NCI-H2107 (cell line): Measurements from ENCODE around the gene PIRT.

Source experiments
- DNase-seq: peaks from one replicate; lab custom pipeline; 2025; lab: John Stamatoyannopoulos, UW

Gene PIRT

GRCh38 chr17:10821054-10821453 lies 16.8 kb downstream of the PIRT start:
- no peak for DNase-seq

DNA sequence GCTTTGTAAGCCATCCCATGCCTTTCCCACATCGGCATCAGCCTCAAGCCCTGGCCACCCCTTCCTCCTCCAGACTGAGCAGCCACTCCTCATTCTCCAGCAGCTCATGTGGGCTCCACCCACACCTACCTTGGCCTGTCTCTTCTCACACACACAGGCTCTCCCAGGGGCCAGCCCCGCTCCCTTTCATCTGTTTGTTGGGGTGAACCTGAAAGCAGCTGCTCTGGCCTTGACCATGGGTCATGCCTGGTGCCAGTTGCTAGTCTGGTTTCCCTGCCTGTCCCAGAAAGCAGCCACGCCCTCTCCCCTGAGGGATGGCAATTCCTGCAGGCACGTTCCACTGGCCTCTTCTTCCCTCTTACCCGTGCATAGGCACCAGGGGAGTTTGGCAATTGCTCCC lies 22.6 kb downstream of the PIRT start:
- no peak for DNase-seq

- no peak for DNase-seq
These were observed 23.8 kb downstream of the PIRT start for GRCh38 chr17:10814075-10814474.

DNA sequence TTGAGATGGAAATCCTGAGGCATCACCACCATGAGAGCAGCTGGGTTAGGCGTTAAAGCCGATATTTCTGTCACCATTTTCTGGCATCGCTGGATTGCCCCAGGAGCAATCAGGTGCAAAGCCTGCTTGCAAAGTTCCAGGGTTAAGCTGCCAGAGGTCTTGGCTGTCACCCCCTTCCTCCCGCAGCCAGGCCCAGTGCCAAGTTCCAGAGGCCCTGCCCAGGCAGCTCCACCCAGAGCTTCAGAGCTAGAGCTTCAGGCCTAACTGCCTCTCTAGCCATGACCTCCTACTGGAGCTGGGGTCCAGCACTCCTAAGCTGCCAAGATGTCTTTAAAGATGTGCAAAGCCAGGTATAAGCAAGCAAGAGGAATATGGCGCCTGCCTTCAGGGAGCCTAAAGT lies 25.2 kb downstream of the PIRT start:
- DNase-seq, result no peak

GRCh38 chr17:10809605-10810004 lies 28.3 kb downstream of the PIRT start:
- no peak for DNase-seq

GRCh38 chr17:10807704-10808128 lies 30.2 kb downstream of the PIRT start:
- no peak for DNase-seq

DNA sequence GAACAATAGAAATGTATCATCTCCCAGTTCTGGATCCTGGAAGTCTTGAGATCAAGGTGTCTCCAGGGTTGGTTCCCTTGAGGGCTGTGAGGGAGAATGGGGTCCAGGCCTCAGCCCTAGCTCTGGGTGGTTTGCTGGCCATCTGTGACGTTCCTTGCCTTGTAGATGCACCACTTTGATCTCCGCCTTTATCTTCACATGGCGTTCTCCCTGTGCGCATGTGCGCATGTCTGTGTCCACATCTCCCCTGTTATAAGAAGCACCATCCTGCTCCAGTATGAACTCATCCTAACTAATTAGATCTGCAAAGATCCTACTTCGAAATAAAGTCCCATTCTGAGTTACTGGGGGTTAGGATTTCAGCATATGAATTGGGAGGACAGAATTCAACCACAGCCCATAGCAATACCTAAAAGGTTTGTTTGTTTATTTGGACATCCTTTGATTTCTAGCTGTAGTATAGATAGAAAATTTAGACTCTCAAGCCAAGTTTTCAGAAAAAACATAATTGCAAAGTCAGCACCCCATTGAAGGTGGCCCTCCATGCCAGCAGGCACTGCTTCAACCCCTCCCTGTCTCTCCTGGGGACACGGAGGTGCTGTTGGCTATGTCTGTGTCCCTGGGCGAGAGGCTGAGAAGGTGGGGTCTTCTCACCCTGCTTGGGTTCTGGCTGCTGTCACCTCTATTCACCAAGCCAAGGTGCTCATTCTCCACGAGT lies 31.2 kb downstream of the PIRT start:
- no peak for DNase-seq

DNA sequence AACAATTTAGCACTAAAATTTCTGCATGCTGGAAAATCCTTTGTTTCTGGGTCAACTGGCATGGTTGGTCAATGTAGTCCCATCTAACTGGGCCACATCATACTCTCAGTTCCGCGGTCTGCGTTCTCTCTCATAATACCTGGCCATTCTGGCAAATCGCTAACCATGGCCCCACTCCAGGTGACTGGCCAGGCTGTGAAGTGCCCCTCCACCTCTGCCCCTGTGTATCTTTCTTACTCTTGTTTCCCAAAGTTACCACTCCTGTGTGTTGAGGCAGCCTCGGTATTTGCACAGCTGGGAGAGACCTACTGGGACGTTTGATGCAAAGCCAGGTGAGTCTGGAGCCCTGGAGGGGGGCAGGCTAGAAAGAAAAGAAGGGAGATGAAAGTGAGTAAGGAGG lies 32.0 kb downstream of the PIRT start:
- no peak for DNase-seq

DNA sequence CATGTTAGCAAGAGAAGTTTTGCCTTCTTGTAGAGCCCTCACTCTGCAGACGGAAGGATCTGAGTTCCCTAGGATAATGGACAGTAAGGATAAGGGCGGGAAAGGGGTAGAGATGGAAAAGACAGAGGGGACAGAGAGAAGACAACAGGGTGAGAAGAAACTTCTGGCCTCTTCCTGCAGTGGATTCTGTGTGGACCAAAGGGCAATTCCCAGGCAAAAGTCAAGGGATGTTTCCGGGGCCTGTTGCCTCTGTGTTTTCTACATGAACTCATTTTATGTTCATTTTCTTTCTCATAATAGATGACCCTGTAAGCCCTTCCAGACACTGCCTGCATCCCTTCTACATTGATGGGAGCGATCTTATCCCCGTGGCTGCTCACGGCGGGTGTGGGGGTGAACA lies 33.3 kb downstream of the PIRT start:
- DNase-seq, result no peak

DNA sequence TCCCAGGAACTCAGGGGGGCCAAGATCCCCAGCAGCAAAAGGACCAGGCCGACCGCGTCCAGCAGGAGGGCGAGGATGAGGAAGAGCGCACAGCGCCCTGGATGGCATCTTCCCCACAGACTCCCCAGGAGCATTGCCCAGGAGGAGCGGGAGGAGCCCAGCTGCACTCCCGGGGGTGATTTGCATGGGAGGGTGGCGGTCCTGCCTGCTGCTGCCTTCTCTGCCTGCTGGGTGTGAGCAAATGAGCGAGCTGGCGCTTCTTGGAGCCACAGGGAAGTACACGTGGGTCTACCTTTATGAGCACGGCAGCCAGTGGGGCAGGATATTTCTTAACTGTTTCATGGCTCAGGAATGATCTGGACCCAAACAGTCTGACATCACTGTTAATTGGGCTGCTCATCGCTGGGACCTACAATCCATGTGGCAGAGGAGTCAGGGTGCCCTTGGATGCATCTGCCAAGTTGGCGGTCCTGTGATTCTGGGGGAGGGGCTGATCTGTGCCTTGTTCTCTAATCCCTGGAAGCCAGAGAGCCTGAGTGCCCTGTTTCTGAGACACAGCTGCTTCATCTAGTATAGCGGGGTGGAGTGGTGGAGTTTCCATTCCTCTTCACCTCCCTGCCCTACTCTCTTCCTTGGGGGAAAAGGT lies 33.9 kb downstream of the PIRT start, which contains the start of gene TMEM238L:
TSS of gene TMEM238L (minus strand) at position 270 of the 646 bp plus-strand sequence. CDS start at position 134, 136 bp downstream.
- no peak for DNase-seq

GRCh38 chr17:10803350-10803749 lies 34.5 kb downstream of the PIRT start:
- DNase-seq, result no peak

- DNase-seq, result no peak
These were observed 35.2 kb downstream of the PIRT start for GRCh38 chr17:10802496-10803284.

- no peak for DNase-seq
These were observed 38.5 kb downstream of the PIRT start for GRCh38 chr17:10799407-10799806.

DNA sequence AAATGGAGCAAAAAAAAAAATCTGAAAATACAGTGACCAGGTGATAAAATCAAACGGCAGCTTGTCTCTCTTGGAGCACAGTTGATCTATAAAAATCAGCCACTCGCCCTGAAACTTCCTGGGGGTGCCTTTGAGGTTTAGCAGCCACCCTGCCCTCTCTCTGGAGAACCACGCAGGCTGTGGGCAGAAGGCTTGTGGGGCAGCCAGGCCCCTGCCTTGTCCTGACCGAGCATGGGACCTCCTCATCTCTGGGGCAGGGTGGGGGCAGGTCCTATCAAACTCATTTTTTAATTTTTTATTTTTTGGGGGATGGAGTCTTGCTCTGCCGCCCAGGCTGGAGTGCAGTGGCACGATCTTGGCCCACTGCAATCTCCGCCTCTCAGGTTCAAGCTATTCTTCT lies 39.0 kb downstream of the PIRT start:
- no peak for DNase-seq

DNA sequence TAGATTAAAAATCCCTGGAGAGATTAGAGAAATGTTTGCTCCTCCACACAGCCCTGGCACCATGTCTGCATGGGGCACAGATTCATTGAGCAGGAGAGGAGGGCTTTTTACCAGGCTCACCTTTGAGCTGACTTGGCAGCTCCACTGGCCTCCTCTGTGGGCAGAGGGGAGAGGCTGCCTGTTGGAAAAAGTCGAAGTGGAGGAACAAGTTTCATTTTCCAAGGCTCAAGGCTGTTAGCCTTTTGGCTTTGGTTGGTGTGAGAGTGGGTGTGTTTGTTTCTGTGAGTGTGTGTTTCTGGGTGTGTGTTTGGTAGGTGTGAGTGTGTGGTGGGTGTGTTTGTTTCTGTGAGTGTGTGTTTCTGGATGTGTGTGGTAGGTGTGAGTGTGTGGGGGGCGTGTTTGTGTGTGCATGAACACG lies 39.5 kb downstream of the PIRT start:
- no peak for DNase-seq

DNA sequence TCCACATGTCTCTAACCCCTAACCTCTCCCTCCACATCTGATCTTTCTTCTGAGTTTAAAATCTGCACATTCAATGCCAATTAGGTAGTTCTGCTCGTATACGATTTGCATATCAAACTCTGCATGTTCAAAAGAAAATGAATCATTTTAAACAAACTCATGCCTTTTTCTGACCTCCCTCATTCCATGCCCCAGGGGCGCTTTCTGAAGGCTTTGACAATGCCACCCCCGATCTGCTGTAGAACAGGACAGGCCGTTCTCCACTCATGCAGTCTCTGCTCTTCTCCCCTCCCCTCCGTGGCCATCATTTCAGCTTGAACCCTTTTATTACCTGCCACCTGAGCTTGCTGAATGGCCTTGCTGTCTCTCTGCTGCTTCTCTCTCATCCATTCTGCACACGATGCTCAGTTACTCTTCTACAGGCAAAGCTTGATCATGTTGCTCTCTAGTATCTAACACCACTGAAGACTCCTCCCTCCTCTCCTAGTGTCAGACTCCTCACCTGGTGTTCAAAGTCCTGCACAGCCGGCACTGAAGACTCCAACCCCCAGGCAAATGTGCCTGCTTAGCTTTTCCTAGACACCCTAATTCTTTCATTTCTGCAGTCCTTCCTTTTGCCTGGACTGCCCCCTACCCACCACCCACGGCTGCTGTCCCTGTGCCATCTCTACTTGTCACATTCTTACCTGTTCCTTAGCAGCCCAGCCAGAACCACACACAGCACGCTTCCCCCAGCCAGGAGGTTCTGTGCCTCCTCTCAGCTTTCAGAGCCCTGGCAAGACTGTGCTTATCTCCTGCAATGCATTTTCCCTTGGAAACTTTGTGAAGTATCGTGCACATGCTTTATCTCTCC lies 40.2 kb downstream of the PIRT start:
- no peak for DNase-seq

DNA sequence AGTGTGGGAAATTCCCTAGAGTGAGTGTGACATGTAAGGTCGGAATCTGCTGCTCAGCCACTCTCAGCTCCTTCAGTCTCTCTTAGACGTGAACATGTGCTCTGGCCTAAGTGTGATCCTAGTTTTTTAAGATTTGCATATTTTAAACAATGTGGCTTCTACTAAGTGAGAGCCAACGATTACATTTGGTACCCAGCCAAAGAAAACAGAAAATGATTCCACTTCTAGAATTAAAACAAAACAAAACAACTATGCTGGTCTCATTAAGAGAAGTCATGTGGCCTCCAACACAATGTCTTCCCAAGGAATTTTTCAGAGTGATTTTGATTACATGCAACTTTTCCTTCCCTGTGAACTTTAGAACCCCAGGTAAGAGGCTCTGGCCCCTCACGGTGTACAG lies 44.1 kb downstream of the PIRT start:
- DNase-seq, result no peak

- no peak for DNase-seq
These were observed 44.6 kb downstream of the PIRT start for GRCh38 chr17:10793256-10793655.

DNA sequence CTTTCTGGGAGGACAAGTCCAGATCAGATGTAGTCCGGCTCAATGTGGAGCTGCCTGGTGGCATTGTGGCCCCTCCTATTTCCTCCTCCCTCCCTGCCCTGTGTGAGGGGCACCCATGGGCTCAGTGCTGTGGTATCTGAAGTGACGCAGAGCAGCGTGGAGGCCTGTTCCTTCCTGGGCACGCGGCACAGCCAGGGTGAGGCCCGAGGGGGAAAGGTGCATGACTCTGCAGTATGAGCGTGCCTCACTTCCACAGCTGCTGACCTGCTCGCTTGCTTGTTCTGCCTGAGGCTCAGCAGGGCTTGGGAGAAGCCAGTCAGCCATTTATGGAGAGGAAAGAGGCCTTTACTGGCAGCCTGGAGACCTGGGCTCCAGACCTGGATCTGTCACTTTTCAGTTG lies 45.7 kb downstream of the PIRT start:
- DNase-seq, result no peak

DNA sequence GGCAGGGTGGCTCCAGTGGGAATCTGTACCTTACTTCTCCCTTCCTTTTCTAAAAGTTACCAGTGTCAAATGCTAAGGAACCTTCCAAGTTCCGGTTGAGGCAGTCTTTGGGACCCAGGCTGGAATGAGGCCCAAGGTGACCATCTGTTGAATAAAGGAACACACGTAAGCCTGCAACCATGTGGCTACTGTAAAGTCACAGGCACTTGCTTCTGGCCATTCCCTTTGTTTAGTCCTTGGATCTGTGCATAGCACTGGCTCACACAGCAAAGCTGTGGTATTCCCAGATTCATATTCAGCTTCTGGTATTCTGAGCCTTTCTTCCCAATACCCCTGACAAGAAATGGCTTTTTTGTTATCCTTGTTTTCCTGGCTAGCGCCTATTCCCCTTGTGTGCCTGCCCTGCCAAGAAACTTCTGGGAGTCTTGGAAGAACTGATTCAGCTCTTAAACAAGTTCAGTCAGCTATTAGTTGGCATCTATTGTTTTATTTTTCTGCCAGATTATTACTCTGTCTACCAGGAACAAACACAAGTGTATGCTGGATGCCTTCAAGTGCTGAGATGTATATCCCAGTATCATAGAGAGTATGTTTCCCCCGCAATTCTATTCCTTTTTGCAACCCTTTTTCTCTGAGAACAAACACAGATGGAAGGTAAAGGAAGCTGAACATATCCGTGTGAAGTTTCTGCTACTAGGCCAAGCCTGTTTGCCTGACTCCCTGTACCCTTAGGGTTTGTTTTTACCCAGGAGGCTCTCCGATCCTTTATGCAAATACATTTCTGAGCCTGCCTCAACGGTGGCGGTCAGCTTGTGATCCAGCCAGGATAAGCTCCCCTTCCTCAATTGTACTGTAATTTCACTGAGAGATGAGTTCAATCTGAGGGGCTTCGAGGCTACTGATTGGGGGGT lies 47.1 kb downstream of the PIRT start:
- DNase-seq, result no peak

DNA sequence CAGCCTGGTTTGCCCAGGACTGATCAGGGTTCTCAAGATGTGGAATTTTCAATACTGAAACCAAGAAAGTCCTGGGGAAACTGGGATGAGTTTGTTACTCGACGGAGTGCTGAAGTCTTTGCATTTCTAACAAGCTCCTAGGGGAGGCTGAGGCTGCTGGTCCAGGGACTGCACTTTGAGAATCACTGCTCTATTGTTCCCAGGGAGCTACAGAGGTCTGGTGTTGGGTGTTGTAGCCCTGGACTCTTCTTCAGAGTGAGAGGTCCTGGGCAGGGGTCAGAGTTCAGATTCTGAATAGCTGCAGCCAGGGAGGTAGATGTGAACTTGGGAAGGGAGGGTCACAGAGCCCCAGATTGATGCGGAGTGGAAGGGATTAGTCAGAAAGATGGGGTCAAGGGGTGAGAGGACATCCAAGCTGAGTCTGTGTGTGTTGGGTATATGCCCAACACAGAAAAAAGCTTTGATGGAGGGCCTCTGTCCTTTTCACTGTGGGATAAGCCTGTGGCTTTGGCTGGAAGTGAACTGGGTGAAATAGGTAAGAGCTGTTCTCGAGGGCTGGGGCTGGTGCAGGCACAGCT lies 48.1 kb downstream of the PIRT start:
- no peak for DNase-seq
